Measurements from ENCODE around the gene GNPDA1. TPM values are rescaled to one million over a fixed set of nuclear protein-coding genes. Genes with fewer than 3 reads are reported as not detected.

The GNPDA1 gene
- total RNA-seq, 1 experiment from 2014 or later = 99.9 TPM

- Histone ChIP-seq H3K36me3 (ENCODE audit: control insufficient read depth, insufficient read depth, low read length) (no peaks in the 10 kb centered on the region), H3K4me1 (ENCODE audit: control insufficient read depth, insufficient read depth, low read length) (no peaks in the 10 kb centered on the region), H3K9me3 (ENCODE audit: control insufficient read depth, insufficient read depth, low read depth, low read length) (no peaks in the 10 kb centered on the region), H3K27ac (ENCODE audit: low read length) (no peak overlapping the region), H3K4me3 (ENCODE audit: low read depth in 2 of 2, low read length in 2 of 2) (no peak overlapping the region), H3K27me3 (ENCODE audit: control insufficient read depth, insufficient read depth, low read length) (no peaks in the 10 kb centered on the region)
- in situ Hi-C loops (cut with HindIII; ENCODE audit: low pct_unique_long_range_greater_than_20kb, low sequenced_read_pairs) (no loop called here), intact Hi-C loops (cut with micrococcal nuclease; ENCODE audit: unreplicated experiment) (loop anchor here (1.0 to 10.0 kb wide), 4 partner anchors 71 to 295 kb away; no protein-coding TSS in a partner anchor)
- TF ChIP-seq REST (IDR thresholded peaks at IDR 0.05; ENCODE audit: insufficient read depth in 1 of 2, low read depth in 2 of 2, low read length in 1 of 2) (no peak), SIN3A (IDR thresholded peaks at IDR 0.05; ENCODE audit: borderline replicate concordance, insufficient read depth, low read depth, low read length) (no peak), TCF7L2 (IDR thresholded peaks at IDR 0.05; ENCODE audit: low read depth, low read length) (no peak), POLR2AphosphoS5 (IDR thresholded peaks at IDR 0.05; ENCODE audit: low read depth, low read length) (no peak), CTCF (IDR thresholded peaks at IDR 0.05) (no peak)
- ATAC-seq (no peak), DNase-seq (ENCODE audit: low read depth, low spot score) (no peak)
- no TSS peak for BruUV-seq (replicated peaks)
- CTCF ChIA-PET = interaction anchor here (0.6 to 3.2 kb wide), 15 partner anchors 9 to 848 kb away, joined by 3 to 30 read pairs (median 6); partner anchors contain the start of gene RNF14
- POLR2A ChIA-PET = no interaction called here
Observed at GRCh38 chr5:141960018-141960417, 52.8 kb downstream of the GNPDA1 start.

- ATAC-seq (no peak), DNase-seq (ENCODE audit: low read depth, low spot score) (no peak)
- POLR2A ChIA-PET = no interaction called here
- Histone ChIP-seq H3K36me3 (ENCODE audit: control insufficient read depth, insufficient read depth, low read length) (no peaks in the 10 kb centered on the region), H3K9me3 (ENCODE audit: control insufficient read depth, insufficient read depth, low read depth, low read length) (no peaks in the 10 kb centered on the region), H3K4me3 (ENCODE audit: low read depth in 2 of 2, low read length in 2 of 2) (no peak overlapping the region), H3K27ac (ENCODE audit: low read length) (no peak overlapping the region), H3K4me1 (ENCODE audit: control insufficient read depth, insufficient read depth, low read length) (no peaks in the 10 kb centered on the region), H3K27me3 (ENCODE audit: control insufficient read depth, insufficient read depth, low read length) (no peaks in the 10 kb centered on the region)
- CTCF ChIA-PET = interaction anchor here (0.5 to 1.4 kb wide), 4 partner anchors 11 to 69 kb away, joined by 3 to 9 read pairs (median 4); partner anchors contain the start of gene RNF14
- intact Hi-C loops (cut with micrococcal nuclease; ENCODE audit: unreplicated experiment) = no loop called here
- in situ Hi-C loops (cut with HindIII; ENCODE audit: low pct_unique_long_range_greater_than_20kb, low sequenced_read_pairs) = no loop called here
- no peak for TF ChIP-seq CTCF (IDR thresholded peaks at IDR 0.05)
- TF ChIP-seq REST (IDR thresholded peaks at IDR 0.05; ENCODE audit: insufficient read depth in 1 of 2, low read depth in 2 of 2, low read length in 1 of 2) = no peak
- TF ChIP-seq TCF7L2 (IDR thresholded peaks at IDR 0.05; ENCODE audit: low read depth, low read length) = no peak
- TF ChIP-seq POLR2AphosphoS5 (IDR thresholded peaks at IDR 0.05; ENCODE audit: low read depth, low read length) = no peak
- no peak for TF ChIP-seq SIN3A (IDR thresholded peaks at IDR 0.05; ENCODE audit: borderline replicate concordance, insufficient read depth, low read depth, low read length)
- no TSS peak for BruUV-seq (replicated peaks)
Observed at GRCh38 chr5:141958546-141959172, 54.2 kb downstream of the GNPDA1 start.

Data from Panc1 (cell line).